Loucy (cell line): ENCODE results near the gene TAF4B.

ENCODE experiments used
- H2AFZ ChIP-seq: fragments of 200-600 bp; sonication (generic); 2 replicates; pipeline ENCODE4 v1.6.0; 2016; ENCODE audit warnings: antibody characterized with exemption, mild to moderate bottlenecking, low read length, moderate library complexity
- H3F3A ChIP-seq: fragments of 200-600 bp; 2 replicates; pipeline ENCODE4 v1.6.0; 2016; ENCODE audit warnings: antibody characterized with exemption, low read depth, mild to moderate bottlenecking
- H3K27me3 ChIP-seq: fragments of 200-600 bp; sonication (generic); 2 replicates; pipeline ENCODE4 v1.6.1; 2014; ENCODE audit warnings: low read length, mild to moderate bottlenecking; ENCODE audit not compliant: insufficient read depth, poor library complexity, severe bottlenecking
- H3K36me3 ChIP-seq: fragments of 200-600 bp; sonication (generic); 2 replicates; pipeline ENCODE4 v1.6.1; 2016; ENCODE audit warnings: low read length; ENCODE audit not compliant: insufficient read depth
- H3K4me1 ChIP-seq: fragments of 200-600 bp; sonication (generic); 2 replicates; pipeline ENCODE4 v1.5.1; 2014; ENCODE audit warnings: low read length, mild to moderate bottlenecking; ENCODE audit not compliant: insufficient read depth, poor library complexity, severe bottlenecking
- H3K4me2 ChIP-seq: fragments of 200-600 bp; sonication (generic); 2 replicates; pipeline ENCODE4 v1.6.0; 2014; ENCODE audit warnings: antibody characterized with exemption, low read length, low read depth, mild to moderate bottlenecking; ENCODE audit not compliant: poor library complexity, severe bottlenecking
- H3K4me3 ChIP-seq: fragments of 200-600 bp; sonication (generic); 2 replicates; pipeline ENCODE4 v1.5.1; 2014; ENCODE audit warnings: low read length, mild to moderate bottlenecking, mixed read lengths; ENCODE audit not compliant: poor library complexity, severe bottlenecking
- H3K79me2 ChIP-seq: fragments of 200-600 bp; sonication (generic); 2 replicates; pipeline ENCODE4 v1.6.1; 2014; ENCODE audit warnings: low read length; ENCODE audit not compliant: insufficient read depth
- H3K9ac ChIP-seq: fragments of 200-600 bp; sonication (generic); 2 replicates; pipeline ENCODE4 v1.6.0; 2014; ENCODE audit warnings: mild to moderate bottlenecking, low read depth, low read length, moderate library complexity; ENCODE audit not compliant: poor library complexity, severe bottlenecking
- H3K9me2 ChIP-seq: fragments of 200-600 bp; sonication (generic); replicated peaks from 2 replicates; pipeline ENCODE4 v1.6.1; 2016; ENCODE audit warnings: low read depth, low read length, mixed read lengths
- H3K9me3 ChIP-seq: fragments of 200-600 bp; sonication (generic); 2 replicates; pipeline ENCODE4 v1.6.1; 2014; ENCODE audit warnings: mild to moderate bottlenecking, antibody characterized with exemption, low read length, low read depth; ENCODE audit not compliant: insufficient read depth
- H4K20me1 ChIP-seq: fragments of 200-600 bp; sonication (generic); 2 replicates; pipeline ENCODE4 v1.6.0; 2014; ENCODE audit warnings: antibody characterized with exemption, low read length, mild to moderate bottlenecking; ENCODE audit not compliant: insufficient read depth, poor library complexity, severe bottlenecking
- CTCF ChIP-seq: fragments of 200-600 bp; sonication (generic); conservative IDR thresholded peaks from 2 replicates; pipeline ENCODE4 v1.5.1; 2014; ENCODE audit warnings: mild to moderate bottlenecking, antibody characterized with exemption, low read length
- EZH2phosphoT487 ChIP-seq: fragments of 200-600 bp; IDR thresholded peaks from 2 replicates; pipeline ENCODE4 v1.6.1; 2018; ENCODE audit warnings: antibody characterized with exemption, mild to moderate bottlenecking, moderate library complexity, borderline replicate concordance

The TAF4B gene

GRCh38 chr18:26386441-26386840, 160.2 kb downstream of the TAF4B start:
- H4K20me1 ChIP-seq = no peaks in the 10 kb centered on the region
- no peak overlapping the region for H3K9ac ChIP-seq
- H3K79me2 ChIP-seq = no peaks in the 10 kb centered on the region
- no peak overlapping the region for H3K4me3 ChIP-seq
- no peak overlapping the region for H2AFZ ChIP-seq
- TF ChIP-seq EZH2phosphoT487 (no peak), CTCF (no peak)
- no peaks in the 10 kb centered on the region for H3K9me2 ChIP-seq
- H3K4me1 ChIP-seq = peaks cover 5% of the 10 kb centered on the region
- no peaks in the 10 kb centered on the region for H3K9me3 ChIP-seq
- H3F3A ChIP-seq = no peaks in the 10 kb centered on the region
- H3K4me2 ChIP-seq = no peak overlapping the region
- no peaks in the 10 kb centered on the region for H3K27me3 ChIP-seq
- peaks cover 10% of the 10 kb centered on the region; the same call in 1 of the 2 replicates for H3K36me3 ChIP-seq

GRCh38 chr18:26394047-26394654, 167.9 kb downstream of the TAF4B start:
- Histone ChIP-seq H3K4me1 (no peaks in the 10 kb centered on the region), H3K9me3 (no peaks in the 10 kb centered on the region), H3K36me3 (peaks cover 10% of the 10 kb centered on the region; the same call in 1 of the 2 replicates), H4K20me1 (no peaks in the 10 kb centered on the region), H3K27me3 (no peaks in the 10 kb centered on the region), H3K9me2 (no peaks in the 10 kb centered on the region), H3K9ac (no peak overlapping the region), H2AFZ (no peak overlapping the region), H3F3A (no peaks in the 10 kb centered on the region), H3K4me2 (no peak overlapping the region), H3K4me3 (no peak overlapping the region), H3K79me2 (no peaks in the 10 kb centered on the region)
- TF ChIP-seq CTCF = no peak
- no peak for TF ChIP-seq EZH2phosphoT487

- Histone ChIP-seq H4K20me1 (no peaks in the 10 kb centered on the region), H3K27me3 (no peaks in the 10 kb centered on the region), H3K4me3 (no peak overlapping the region), H3K4me2 (no peak overlapping the region), H3F3A (no peaks in the 10 kb centered on the region), H3K4me1 (no peaks in the 10 kb centered on the region), H3K36me3 (no peaks in the 10 kb centered on the region), H3K9ac (no peak overlapping the region), H3K9me3 (no peaks in the 10 kb centered on the region), H2AFZ (no peak overlapping the region), H3K9me2 (no peaks in the 10 kb centered on the region), H3K79me2 (no peaks in the 10 kb centered on the region)
- TF ChIP-seq EZH2phosphoT487 = no peak
- TF ChIP-seq CTCF = no peak
These were observed 170.8 kb downstream of the TAF4B start for GRCh38 chr18:26397019-26397418.
